ENCODE results near the gene CLEC18B.
A peak's percentile ranks its signal among the peaks of the same experiment; 100 is the strongest.
"Not testable (repeated sequence)": the region's sequence is repeated elsewhere in the genome, so short reads cannot be mapped to it uniquely, and the experiment has no call there.

Gene CLEC18B

GRCh38 chr16:74406600-74407361 is 14.5 kb downstream of the CLEC18B start:
- DNase-seq (ENCODE audit: low spot score), result not testable (repeated sequence)

GRCh38 chr16:74404148-74404933 is 16.9 kb downstream of the CLEC18B start:
- not testable (repeated sequence) for DNase-seq (ENCODE audit: low spot score)

GRCh38 chr16:74400238-74400637 is 21.0 kb downstream of the CLEC18B start:
- not testable (repeated sequence) for DNase-seq (ENCODE audit: low spot score)

- DNase-seq (ENCODE audit: low spot score), result not testable (repeated sequence)
Observed at GRCh38 chr16:74398212-74398895, 22.9 kb downstream of the CLEC18B start.

- not testable (repeated sequence) for DNase-seq (ENCODE audit: low spot score)
Observed at GRCh38 chr16:74396521-74397017, 24.7 kb downstream of the CLEC18B start.

GRCh38 chr16:74394604-74395003 is 26.7 kb downstream of the CLEC18B start:
- not testable (repeated sequence) for DNase-seq (ENCODE audit: low spot score)

- not testable (repeated sequence) for DNase-seq (ENCODE audit: low spot score)
Observed at GRCh38 chr16:74394131-74394530, 27.1 kb downstream of the CLEC18B start.

- not testable (repeated sequence) for DNase-seq (ENCODE audit: low spot score)
Observed at GRCh38 chr16:74391454-74392050, 29.7 kb downstream of the CLEC18B start.

- not testable (repeated sequence) for DNase-seq (ENCODE audit: low spot score)
Observed at GRCh38 chr16:74382339-74383034, 38.8 kb downstream of the CLEC18B start.

- not testable (repeated sequence) for DNase-seq (ENCODE audit: low spot score)
Observed at GRCh38 chr16:74373847-74374184, 47.5 kb downstream of the CLEC18B start.

GRCh38 chr16:74372953-74373846 is 48.1 kb downstream of the CLEC18B start:
- DNase-seq (ENCODE audit: low spot score), result no peak

- no peak for DNase-seq (ENCODE audit: low spot score)
Observed at GRCh38 chr16:74372369-74372768, 48.9 kb downstream of the CLEC18B start.

GRCh38 chr16:74370338-74371135 is 50.7 kb downstream of the CLEC18B start:
- not testable (repeated sequence) for DNase-seq (ENCODE audit: low spot score)

- DNase-seq (ENCODE audit: low spot score), result peak; percentile 96
Observed at GRCh38 chr16:74368002-74368911, 53.0 kb downstream of the CLEC18B start.

- peak; percentile 66 for DNase-seq (ENCODE audit: low spot score)
Observed at GRCh38 chr16:74367469-74368001, 53.7 kb downstream of the CLEC18B start.

- not testable (repeated sequence) for DNase-seq (ENCODE audit: low spot score)
Observed at GRCh38 chr16:74361646-74362610, 59.4 kb downstream of the CLEC18B start.
